ENCODE measurements around the gene CUBN. TPM values are rescaled to one million over a fixed set of nuclear protein-coding genes. Genes with fewer than 3 reads are reported as not detected.

The CUBN gene
- total and polyA plus RNA-seq, 9 of the 15 experiments (the other 6 are each of a cell fraction or from before 2014, with no cell fraction given), result 0.04 to 0.33 (median 0.09) TPM

GRCh38 chr10:17128261-17128660 is 1.4 kb downstream of the CUBN start:
- no peaks in the 10 kb centered on the region for H4K20me1 ChIP-seq (replicated peaks; ENCODE audit: control insufficient read depth, insufficient read depth, low read length)
- TF ChIP-seq C11orf30 (IDR thresholded peaks at IDR 0.05; ENCODE audit: low read depth) (peak; percentile 11; the same call in 1 of the 2 replicates), EZH2 (IDR thresholded peaks at IDR 0.05; ENCODE audit: borderline replicate concordance, low read depth, low read length) (no peak), ZNF316 (IDR thresholded peaks at IDR 0.05) (peak; percentile 51), XRCC5 (IDR thresholded peaks at IDR 0.05; ENCODE audit: low read depth, low read length) (no peak), ESRRA (IDR thresholded peaks at IDR 0.05; ENCODE audit: borderline replicate concordance, low read depth) (peak; percentile 57; the same call in 1 of the 2 replicates), ATF2 (CRISPR knock-in tag; IDR thresholded peaks at IDR 0.05) (no peak)
- H3K79me2 ChIP-seq (ENCODE audit: control insufficient read depth, insufficient read depth, low read length), result no peaks in the 10 kb centered on the region
- DNase-seq (ENCODE audit: extremely low read depth in 1 of 4, low spot score in 3 of 4) (no peak), FAIRE-seq (no peak), ATAC-seq (no peak)
- no peak overlapping the region for H3K4me2 ChIP-seq (ENCODE audit: insufficient read depth, low read length)
- intact Hi-C loops (cut with micrococcal nuclease), result no loop called here
- H3K27me3 ChIP-seq (ENCODE audit: control insufficient read depth in 2 of 2, insufficient read depth in 2 of 2, low read length in 2 of 2), result no peaks in the 10 kb centered on the region
- POLR2A ChIA-PET, result interaction anchor here (0.7 kb wide), 1 partner anchor 26 kb away, joined by 3 read pairs; no protein-coding TSS in a partner anchor
- H3K9ac ChIP-seq (ENCODE audit: insufficient read depth in 1 of 2, low read depth in 2 of 2, low read length in 2 of 2), result no peak overlapping the region
- no peak overlapping the region for H3K4me3 ChIP-seq
- no TSS peak for BruUV-seq (replicated peaks)
- H3K4me1 ChIP-seq (replicated peaks in 1 of 2; ENCODE audit: control insufficient read depth in 2 of 2, insufficient read depth in 2 of 2, low read length in 2 of 2), result 0 out of 5 replicates have a peak, but pooled peaks cover 0 to 3% of the 10 kb centered on the region in 2 experiments
- 28% methylated on average over 3 of the region's 3 CpGs for WGBS (ENCODE audit: insufficient coverage, low coverage, missing lambda C conversion rate)
- CTCF ChIA-PET (ENCODE audit: low intra/inter-chr PET ratio), result no interaction called here
- no peak overlapping the region for H3K27ac ChIP-seq (ENCODE audit: extremely low read depth, low read depth, low read length)
- H3K9me1 ChIP-seq (ENCODE audit: control insufficient read depth, insufficient read depth, low read length), result no peaks in the 10 kb centered on the region
- H3K36me3 ChIP-seq (ENCODE audit: control insufficient read depth, insufficient read depth, low read length), result no peaks in the 10 kb centered on the region
- in situ Hi-C loops (cut with MboI), result no loop called here
- H3K9me3 ChIP-seq (replicated peaks; ENCODE audit: control insufficient read depth, insufficient read depth, low read depth, low read length), result no peaks in the 10 kb centered on the region
- H2AFZ ChIP-seq (ENCODE audit: low read depth, low read length), result no peak overlapping the region

Measured in K562 (cell line).